ENCODE data around the gene MICA. TPM values are rescaled to one million over a fixed set of nuclear protein-coding genes. Genes with fewer than 3 reads are reported as not detected.
A peak's percentile ranks its signal among the peaks of the same experiment; 100 is the strongest.
"Not testable (repeated sequence)": the region's sequence is repeated elsewhere in the genome, so short reads cannot be mapped to it uniquely, and the experiment has no call there.

MICA gene
- total RNA-seq, 4 donors from 2014 or later: 7.1 to 16.4 (median 15.2) TPM

DNA sequence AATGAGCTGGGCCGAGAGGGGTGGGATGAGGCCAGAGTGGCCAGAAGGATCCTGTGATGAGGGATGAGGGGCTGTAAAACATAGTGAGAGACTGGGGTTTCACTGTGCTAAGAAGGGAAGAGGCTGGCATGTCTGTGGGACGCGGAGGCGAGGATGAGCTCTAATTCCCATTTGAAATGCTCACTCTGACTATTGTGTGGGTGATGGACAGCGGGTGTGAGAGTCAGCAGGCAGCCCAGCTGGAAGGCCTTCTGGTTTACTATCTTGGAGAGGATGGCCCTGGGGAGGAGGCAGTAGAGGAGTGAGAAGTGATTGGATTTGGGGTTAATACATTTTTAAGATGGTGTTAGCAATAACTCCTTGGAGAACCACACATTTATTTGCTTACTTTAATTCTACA is 9.5 kb upstream of the MICA start:
- H3K27me3 ChIP-seq: no peaks in the 10 kb centered on the region
- H3K27ac ChIP-seq: no peak overlapping the region
- no peak for TF ChIP-seq CTCF (IDR thresholded peaks at IDR 0.05)
- TF ChIP-seq POLR2AphosphoS5 (IDR thresholded peaks at IDR 0.05): no peak
- TF ChIP-seq POLR2A (IDR thresholded peaks at IDR 0.05): no peak
- TF ChIP-seq EP300 (IDR thresholded peaks at IDR 0.05): no peak
- DNase-seq (ENCODE audit: low spot score in 2 of 2): no peak
- no peaks in the 10 kb centered on the region for H3K36me3 ChIP-seq
- H3K4me3 ChIP-seq: no peak overlapping the region
- H3K9me3 ChIP-seq: no peaks in the 10 kb centered on the region
- peaks cover 19% of the 10 kb centered on the region for H3K4me1 ChIP-seq
- WGBS: 89% methylated on average over 5 of the region's 5 CpGs

DNA sequence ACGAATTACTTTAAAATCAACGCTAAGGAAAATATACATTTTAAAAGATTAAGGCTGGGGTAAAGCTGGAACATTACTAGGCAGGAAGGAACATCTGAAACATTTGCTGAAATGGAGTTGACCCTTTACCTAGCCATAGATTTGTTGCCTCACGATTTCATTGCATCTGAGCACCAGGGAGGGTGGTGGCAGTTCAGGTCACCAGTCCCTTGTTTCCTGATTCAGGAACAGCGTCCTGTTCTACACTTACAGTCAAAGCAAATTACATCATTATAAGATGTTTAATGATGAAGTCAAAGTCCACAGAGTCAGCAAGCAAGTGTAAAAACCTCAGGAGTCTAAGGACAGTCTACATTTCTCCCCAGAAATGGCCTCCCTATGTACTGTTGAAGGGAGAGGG is 9.0 kb upstream of the MICA start:
- Histone ChIP-seq H3K36me3 (no peaks in the 10 kb centered on the region), H3K27ac (no peak overlapping the region), H3K4me3 (no peak overlapping the region), H3K4me1 (peaks cover 20% of the 10 kb centered on the region), H3K9me3 (no peaks in the 10 kb centered on the region), H3K27me3 (no peaks in the 10 kb centered on the region)
- WGBS: 92% methylated on average over 4 of the region's 4 CpGs
- TF ChIP-seq POLR2A (IDR thresholded peaks at IDR 0.05) (no peak), EP300 (IDR thresholded peaks at IDR 0.05) (no peak), CTCF (IDR thresholded peaks at IDR 0.05) (no peak), POLR2AphosphoS5 (IDR thresholded peaks at IDR 0.05) (no peak)
- no peak for DNase-seq (ENCODE audit: low spot score in 2 of 2)

DNA sequence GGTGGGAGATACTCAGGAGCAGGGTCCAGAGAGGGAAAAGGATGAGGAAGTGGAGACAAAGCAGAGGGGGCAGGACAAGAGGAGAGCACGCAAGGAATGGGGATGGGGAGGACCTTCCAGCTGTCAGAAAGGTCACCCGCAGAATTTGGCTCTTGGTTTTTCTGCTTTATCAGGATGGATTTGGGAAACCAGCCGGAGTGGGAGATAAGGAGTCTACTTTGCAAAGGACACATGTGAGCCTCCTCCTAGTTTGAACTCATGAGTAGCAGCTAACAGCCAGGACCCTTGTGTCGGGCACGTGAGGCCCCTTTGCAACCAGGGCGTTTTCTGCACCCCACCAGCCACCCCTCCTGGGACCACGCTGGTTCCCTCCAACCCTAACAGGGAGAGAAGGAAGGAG is 7.6 kb upstream of the MICA start:
- DNase-seq (ENCODE audit: low spot score in 2 of 2): no peak
- no peaks in the 10 kb centered on the region for H3K9me3 ChIP-seq
- no peaks in the 10 kb centered on the region for H3K36me3 ChIP-seq
- H3K27ac ChIP-seq: no peak overlapping the region
- WGBS: 87% methylated on average over 7 of the region's 7 CpGs
- no peak overlapping the region for H3K4me3 ChIP-seq
- TF ChIP-seq EP300 (IDR thresholded peaks at IDR 0.05) (no peak), POLR2A (IDR thresholded peaks at IDR 0.05) (no peak), CTCF (IDR thresholded peaks at IDR 0.05) (no peak), POLR2AphosphoS5 (IDR thresholded peaks at IDR 0.05) (no peak)
- peaks cover 23% of the 10 kb centered on the region for H3K4me1 ChIP-seq
- no peaks in the 10 kb centered on the region for H3K27me3 ChIP-seq

DNA sequence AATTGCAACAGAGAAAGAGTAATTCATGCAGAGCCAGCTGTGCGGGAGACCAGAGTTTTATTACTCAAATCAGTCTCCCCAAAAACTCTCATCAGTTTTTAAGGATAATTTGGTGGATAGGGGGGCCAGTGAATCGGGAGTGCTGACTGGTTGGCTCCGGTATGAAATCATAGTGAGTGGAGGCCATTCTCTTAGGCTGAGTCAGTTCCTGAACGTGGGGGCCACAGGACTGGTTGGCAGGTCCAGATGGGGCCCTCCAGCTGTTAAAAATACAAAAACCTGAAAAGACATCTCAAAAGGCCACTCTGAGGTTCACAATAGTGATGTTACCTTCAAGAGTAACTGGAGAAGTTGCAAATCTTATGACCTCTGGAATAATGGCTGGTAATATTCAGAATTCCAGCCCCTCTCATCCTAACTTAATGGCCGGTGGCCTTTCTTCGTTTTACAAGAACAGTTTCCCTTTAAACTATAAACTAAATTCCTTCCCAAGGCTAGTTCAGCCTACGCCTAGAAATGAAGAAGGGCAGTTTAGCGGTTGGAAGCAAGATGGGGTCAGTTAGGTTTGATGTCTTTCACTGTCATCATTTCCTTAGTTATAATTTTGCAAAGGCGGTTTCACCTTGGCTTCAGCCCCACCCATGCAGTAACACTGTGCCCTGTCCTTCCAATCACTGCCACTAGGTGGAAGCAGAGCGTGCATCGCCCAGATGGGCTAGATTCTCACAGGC is 6.8 kb upstream of the MICA start:
- TF ChIP-seq EP300 (IDR thresholded peaks at IDR 0.05): no peak
- TF ChIP-seq CTCF (IDR thresholded peaks at IDR 0.05): peak; percentile 93 to 94
- H3K27me3 ChIP-seq: no peaks in the 10 kb centered on the region
- peaks cover 30% of the 10 kb centered on the region for H3K4me1 ChIP-seq
- no peaks in the 10 kb centered on the region for H3K9me3 ChIP-seq
- no peaks in the 10 kb centered on the region for H3K36me3 ChIP-seq
- H3K4me3 ChIP-seq: no peak overlapping the region
- H3K27ac ChIP-seq: no peak overlapping the region
- peak; percentile 88 for DNase-seq (ENCODE audit: low spot score in 2 of 2)
- 44% methylated on average over 11 of the region's 11 CpGs for WGBS

DNA sequence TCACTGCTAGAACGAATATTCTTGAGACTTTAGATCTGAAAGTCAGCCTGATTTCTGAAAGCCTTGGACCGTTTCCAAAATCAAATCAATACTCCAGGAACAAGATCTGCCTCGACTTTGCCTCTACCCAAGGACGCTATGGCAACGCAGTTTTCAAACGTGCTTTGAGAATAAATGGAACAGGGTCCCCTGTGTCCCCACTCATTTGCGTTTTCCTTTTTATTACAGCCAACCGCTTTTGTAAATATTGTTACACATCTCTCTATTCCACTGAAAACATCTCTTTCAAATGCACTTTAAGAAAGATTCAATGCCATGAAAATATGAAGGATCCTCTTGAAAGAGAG is 6.3 kb upstream of the MICA start:
- DNase-seq (ENCODE audit: low spot score in 2 of 2); H3K27ac ChIP-seq; H3K4me3 ChIP-seq; H3K9me3 ChIP-seq; H3K36me3 ChIP-seq; H3K27me3 ChIP-seq: not testable (repeated sequence)
- WGBS: 24% methylated on average over 8 of the region's 8 CpGs
- peaks cover 35% of the 10 kb centered on the region for H3K4me1 ChIP-seq

Measured in suprapubic skin (tissue), 4 donors.